HepG2 (cell line): ENCODE data around the gene MTG1. TPM values are rescaled to one million over a fixed set of nuclear protein-coding genes. Genes with fewer than 3 reads are reported as not detected.

ENCODE experiments used
- CERS6 ChIP-seq: sonication (generic); formaldehyde crosslinking; IDR thresholded peaks from 2 replicates; pipeline ENCODE4 v1.5.0; 2020; ENCODE audit warnings: missing genetic modification reagents
- EED ChIP-seq: sonication (generic); formaldehyde crosslinking; IDR thresholded peaks from 2 replicates; pipeline ENCODE4 v1.5.0; 2020; ENCODE audit warnings: mild to moderate bottlenecking, missing genetic modification reagents
- MXI1 ChIP-seq: IDR thresholded peaks from 3 replicates; pipeline ENCODE4 v1.6.1; 2012; ENCODE audit warnings: low read depth, low read length, inconsistent platforms, borderline replicate concordance
- PHF20 ChIP-seq: sonication (generic); formaldehyde crosslinking; IDR thresholded peaks from 2 replicates; pipeline ENCODE4 v1.5.0; 2020; ENCODE audit warnings: mild to moderate bottlenecking, missing genetic modification reagents
- POLR2AphosphoS2 ChIP-seq: IDR thresholded peaks from 2 replicates; pipeline ENCODE4 v1.6.1; 2011; ENCODE audit warnings: low read depth, low read length, improper control_type of control experiment
- RFXAP ChIP-seq: sonication (generic); formaldehyde crosslinking; IDR thresholded peaks from 2 replicates; pipeline ENCODE4 v1.4.0; 2020; ENCODE audit warnings: missing genetic modification reagents, borderline replicate concordance
- RNF219 ChIP-seq: sonication (generic); formaldehyde crosslinking; IDR thresholded peaks from 2 replicates; pipeline ENCODE4 v1.5.0; 2020; ENCODE audit warnings: mild to moderate bottlenecking, missing genetic modification reagents
- SNAPC2 ChIP-seq: sonication (generic); formaldehyde crosslinking; IDR thresholded peaks from 2 replicates; pipeline ENCODE4 v1.8.1; 2022; ENCODE audit warnings: mild to moderate bottlenecking, missing genetic modification reagents
- ZBTB25 ChIP-seq: IDR thresholded peaks from 2 replicates; pipeline ENCODE4 v1.6.1; 2018; ENCODE audit warnings: missing genetic modification reagents
- ZBTB38 ChIP-seq: sonication (generic); formaldehyde crosslinking; IDR thresholded peaks from 2 replicates; pipeline ENCODE4 v1.5.1; 2020; ENCODE audit warnings: mild to moderate bottlenecking, missing genetic modification reagents
- ZNF24 ChIP-seq: fragments of 450-650 bp; IDR thresholded peaks from 2 replicates; pipeline ENCODE4 v1.6.1; 2017; ENCODE audit warnings: antibody characterized with exemption, mild to moderate bottlenecking
- ZNF318 ChIP-seq: sonication (generic); formaldehyde crosslinking; IDR thresholded peaks from 2 replicates; pipeline ENCODE4 v1.4.0; 2020; ENCODE audit warnings: mild to moderate bottlenecking, missing genetic modification reagents
- ZNF350 ChIP-seq: sonication (generic); formaldehyde crosslinking; IDR thresholded peaks from 2 replicates; pipeline ENCODE4 v1.4.0; 2020; ENCODE audit warnings: mild to moderate bottlenecking, low read depth, missing genetic modification reagents, borderline replicate concordance
- ZNF431 ChIP-seq: sonication (generic); formaldehyde crosslinking; IDR thresholded peaks from 2 replicates; pipeline ENCODE4 v1.9.0; 2022; ENCODE audit warnings: missing genetic modification reagents, low read depth, mild to moderate bottlenecking, borderline replicate concordance
- ZNF484 ChIP-seq: sonication (generic); formaldehyde crosslinking; IDR thresholded peaks from 2 replicates; pipeline ENCODE4 v1.5.1; 2020; ENCODE audit warnings: mild to moderate bottlenecking, low read depth, missing genetic modification reagents, borderline replicate concordance
- ZNF660 ChIP-seq: sonication (generic); formaldehyde crosslinking; IDR thresholded peaks from 2 replicates; pipeline ENCODE4 v1.5.1; 2020; ENCODE audit warnings: mild to moderate bottlenecking, low read depth, missing genetic modification reagents, borderline replicate concordance
- polyA plus RNA-seq, 8 experiments: library from polyadenylated mRNA; depleted of rRNA in 3 of 8; stranded (reverse) in 7 of 8; unstranded in 1 of 8; fragments of >200 nt; fragmentation: Illumina TruSeq in 4 of 8; extraction: Trizol in 4 of 8; gene quantifications; 2 replicates each; pipeline versions ENCODE4 v1.2.1 to v1.2.3, GENCODE V29; 2011 to 2016; ENCODE audit warnings: low read depth in 4 of 8, missing spikeins in 1 of 8, mixed read lengths in 1 of 8; ENCODE audit not compliant: insufficient read depth in 1 of 8
- total RNA-seq, 5 experiments: library from RNA; depleted of rRNA; stranded (reverse); fragments of >200 nt; fragmentation: Illumina TruSeq; extraction: Trizol; gene quantifications; 2 replicates each; pipeline ENCODE4 v1.2.3, GENCODE V29; 2016; ENCODE audit warnings: low read depth in 1 of 5

MTG1 gene
- total and polyA plus RNA-seq, 2 of the 13 experiments (the other 11 are each of a cell fraction or from before 2014, with no cell fraction given), result 42.0 to 103 TPM

- TF ChIP-seq ZNF318 (CRISPR knock-in tag) (no peak), CERS6 (CRISPR knock-in tag) (no peak), RNF219 (no peak), ZNF431 (no peak), RFXAP (0 out of 2 replicates have a peak, but pooled peaks have one; percentile 18), POLR2AphosphoS2 (no peak), PHF20 (CRISPR knock-in tag) (peak; percentile 65; the same call in 1 of the 2 replicates), SNAPC2 (CRISPR knock-in tag) (peak; percentile 64; the same call in 1 of the 2 replicates), ZNF484 (CRISPR knock-in tag) (no peak), MXI1 (no peak; the same call in 2 of the 3 replicates), EED (CRISPR knock-in tag) (peak; percentile 50; the same call in 1 of the 2 replicates), ZBTB38 (CRISPR knock-in tag) (no peak), ZBTB25 (CRISPR knock-in tag) (no peak), ZNF24 (no peak), ZNF350 (CRISPR knock-in tag) (0 out of 2 replicates have a peak, but pooled peaks have one; percentile 53), ZNF660 (CRISPR knock-in tag) (no peak)
Observed at GRCh38 chr10:133357285-133358161, 36.4 kb upstream of the MTG1 start, which contains the start of gene FUOM (continued).
